CD14-positive monocyte (primary cell): ENCODE results near the gene KRTAP1-1. TPM values are rescaled to one million over a fixed set of nuclear protein-coding genes. Genes with fewer than 3 reads are reported as not detected.

Source experiments
- DNase-seq, 3 donors: peaks; one replicate each; pipeline ENCODE4 v3.0.0-alpha.2; 2011 to 2022
- H2AFZ ChIP-seq: 2 replicates; pipeline ENCODE4 v1.6.0; 2012; ENCODE audit warnings: mild to moderate bottlenecking, low read depth, low read length, inconsistent platforms; ENCODE audit not compliant: insufficient read depth, poor library complexity, severe bottlenecking
- H3K27ac ChIP-seq, 2 donors: 1 replicate in 1 of 2; 2 replicates in 1 of 2; pipeline ENCODE4 v1.5.1; 2012 to 2013; ENCODE audit warnings: low read length in 2 of 2, control low read depth in 1 of 2, inconsistent platforms in 1 of 2, low read depth in 1 of 2, mild to moderate bottlenecking in 1 of 2
- H3K27me3 ChIP-seq, 2 donors: one replicate each; pipeline versions ENCODE4 v1.6.0 to v1.6.1; 2011 to 2013; ENCODE audit warnings: low read length in 2 of 2; ENCODE audit not compliant: control insufficient read depth in 2 of 2, insufficient read depth in 2 of 2
- H3K36me3 ChIP-seq, 2 donors: replicated peaks in 1 of 2; 1 replicate in 1 of 2; 2 replicates in 1 of 2; pipeline versions ENCODE4 v1.5.1 to v1.6.1; 2012 to 2013; ENCODE audit warnings: low read length in 2 of 2, control low read depth in 1 of 2, inconsistent platforms in 1 of 2, mild to moderate bottlenecking in 1 of 2; ENCODE audit not compliant: insufficient read depth in 2 of 2, control insufficient read depth in 1 of 2
- H3K4me1 ChIP-seq, 2 donors: 1 replicate in 1 of 2; 2 replicates in 1 of 2; pipeline versions ENCODE4 v1.5.1 to v1.6.1; 2012 to 2013; ENCODE audit warnings: low read length in 2 of 2, control low read depth in 1 of 2, inconsistent platforms in 1 of 2, mild to moderate bottlenecking in 1 of 2, moderate library complexity in 1 of 2; ENCODE audit not compliant: insufficient read depth in 2 of 2, control insufficient read depth in 1 of 2
- H3K4me2 ChIP-seq: replicated peaks from 2 replicates; pipeline ENCODE3; 2012; ENCODE audit warnings: low read length, moderate library complexity, mild to moderate bottlenecking; ENCODE audit not compliant: poor library complexity, severe bottlenecking; ENCODE audit errors: extremely low read depth
- H3K4me3 ChIP-seq, 3 experiments: fragments of 200-600 bp in 1 of 3; sonication (generic) in 1 of 3; replicated peaks in 1 of 3; 1 replicate in 2 of 3; 2 replicates in 1 of 3; pipeline ENCODE4 v1.5.1; 2011 to 2013; ENCODE audit warnings: low read length in 3 of 3, mild to moderate bottlenecking in 3 of 3, control low read depth in 2 of 3, low read depth in 2 of 3, inconsistent platforms in 1 of 3, moderate library complexity in 1 of 3
- H3K79me2 ChIP-seq: 2 replicates; pipeline ENCODE4 v1.6.0; 2012; ENCODE audit warnings: mild to moderate bottlenecking, control low read depth, inconsistent platforms, low read length, moderate library complexity; ENCODE audit not compliant: insufficient read depth
- H3K9ac ChIP-seq: 2 replicates; pipeline ENCODE4 v1.6.0; 2017; ENCODE audit warnings: low read length, mild to moderate bottlenecking; ENCODE audit not compliant: insufficient read depth, poor library complexity, severe bottlenecking
- H3K9me3 ChIP-seq, 2 donors: replicated peaks in 1 of 2; 1 replicate in 1 of 2; 2 replicates in 1 of 2; pipeline versions ENCODE4 v1.5.1 to v1.6.1; 2012 to 2013; ENCODE audit warnings: low read length in 2 of 2, control low read depth in 1 of 2; ENCODE audit not compliant: control insufficient read depth in 1 of 2, insufficient read depth in 1 of 2
- H4K20me1 ChIP-seq: 2 replicates; pipeline ENCODE4 v1.6.0; 2012; ENCODE audit warnings: mild to moderate bottlenecking, low read length, control low read depth, moderate library complexity; ENCODE audit not compliant: insufficient read depth
- H3K27ac Mint-ChIP-seq, 7 donors: one replicate each; pipeline ENCODE4 v1.8.0; 2020; ENCODE audit warnings: mild to moderate bottlenecking in 7 of 7, mixed read lengths in 7 of 7, moderate library complexity in 6 of 7, inconsistent platforms in 2 of 7
- H3K27me3 Mint-ChIP-seq, 3 donors: one replicate each; pipeline ENCODE4 v1.8.0; 2021 to 2022; ENCODE audit warnings: low read depth in 3 of 3, mild to moderate bottlenecking in 3 of 3, mixed read lengths in 3 of 3, moderate library complexity in 3 of 3, inconsistent platforms in 1 of 3
- H3K36me3 Mint-ChIP-seq, 2 donors: one replicate each; pipeline ENCODE4 v1.8.0; 2020; ENCODE audit warnings: mixed read lengths in 2 of 2, inconsistent platforms in 1 of 2, mild to moderate bottlenecking in 1 of 2
- H3K4me1 Mint-ChIP-seq: one replicate; pipeline ENCODE4 v1.8.0; 2020; ENCODE audit warnings: mild to moderate bottlenecking, mixed read lengths
- H3K4me3 Mint-ChIP-seq, 2 donors: one replicate each; pipeline ENCODE4 v1.8.0; 2020; ENCODE audit warnings: mild to moderate bottlenecking in 2 of 2, mixed read lengths in 2 of 2, moderate library complexity in 1 of 2
- H3K9me3 Mint-ChIP-seq, 7 donors: one replicate each; pipeline ENCODE4 v1.8.0; 2020 to 2022; ENCODE audit warnings: mixed read lengths in 7 of 7, mild to moderate bottlenecking in 6 of 7, moderate library complexity in 6 of 7, inconsistent platforms in 2 of 7
- WGBS: methylation state at CpG from one replicate; pipeline ENCODE4 v1.1.5; 2013; ENCODE audit warnings: missing lambda C conversion rate; ENCODE audit not compliant: insufficient coverage; 5-methylcytosine and 5-hydroxymethylcytosine counted together
- intact Hi-C, 2 donors: fragments of 100-400 bp; cut with micrococcal nuclease; formaldehyde crosslinking; loops; one replicate each; pipeline versions ENCODE4 v1.15.0 to v1.15.1; 2023
- polyA plus RNA-seq, 3 donors: library from polyadenylated mRNA; depleted of rRNA in 1 of 3; unstranded in 2 of 3; stranded (reverse) in 1 of 3; fragments of 300-500 nt in 2 of 3; fragments of >200 nt in 1 of 3; fragmentation: Illumina TruSeq in 2 of 3; gene quantifications; 1 replicate in 2 of 3; 2 replicates in 1 of 3; pipeline ENCODE4 v1.2.3, GENCODE V29; 2012 to 2021
- TF ChIP-seq, protein P1 (sequence below): fragments of 200-600 bp; IDR thresholded peaks from one replicate; pipeline ENCODE4 v1.8.0; 2022; ENCODE audit warnings: antibody characterized with exemption, mild to moderate bottlenecking

Gene KRTAP1-1
- polyA plus RNA-seq, 3 donors, result not detected

GRCh38 chr17:41024697-41025096, 16.6 kb downstream of the KRTAP1-1 start:
- no peak overlapping the region for H3K4me3 ChIP-seq
- H3K4me3 Mint-ChIP-seq, result no peak overlapping the region
- no peak for DNase-seq
- intact Hi-C loops, result no loop called here
- no peaks in the 10 kb centered on the region for H3K9me3 ChIP-seq
- H3K4me1 ChIP-seq, result no peaks in the 10 kb centered on the region
- no peak overlapping the region for H3K27ac ChIP-seq
- H3K79me2 ChIP-seq, result no peaks in the 10 kb centered on the region
- TF ChIP-seq, protein P1, sequence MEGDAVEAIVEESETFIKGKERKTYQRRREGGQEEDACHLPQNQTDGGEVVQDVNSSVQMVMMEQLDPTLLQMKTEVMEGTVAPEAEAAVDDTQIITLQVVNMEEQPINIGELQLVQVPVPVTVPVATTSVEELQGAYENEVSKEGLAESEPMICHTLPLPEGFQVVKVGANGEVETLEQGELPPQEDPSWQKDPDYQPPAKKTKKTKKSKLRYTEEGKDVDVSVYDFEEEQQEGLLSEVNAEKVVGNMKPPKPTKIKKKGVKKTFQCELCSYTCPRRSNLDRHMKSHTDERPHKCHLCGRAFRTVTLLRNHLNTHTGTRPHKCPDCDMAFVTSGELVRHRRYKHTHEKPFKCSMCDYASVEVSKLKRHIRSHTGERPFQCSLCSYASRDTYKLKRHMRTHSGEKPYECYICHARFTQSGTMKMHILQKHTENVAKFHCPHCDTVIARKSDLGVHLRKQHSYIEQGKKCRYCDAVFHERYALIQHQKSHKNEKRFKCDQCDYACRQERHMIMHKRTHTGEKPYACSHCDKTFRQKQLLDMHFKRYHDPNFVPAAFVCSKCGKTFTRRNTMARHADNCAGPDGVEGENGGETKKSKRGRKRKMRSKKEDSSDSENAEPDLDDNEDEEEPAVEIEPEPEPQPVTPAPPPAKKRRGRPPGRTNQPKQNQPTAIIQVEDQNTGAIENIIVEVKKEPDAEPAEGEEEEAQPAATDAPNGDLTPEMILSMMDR, result no peak
- no peaks in the 10 kb centered on the region for H3K36me3 Mint-ChIP-seq
- H4K20me1 ChIP-seq, result no peaks in the 10 kb centered on the region
- H3K27me3 ChIP-seq, result no peaks in the 10 kb centered on the region
- peaks cover 0 to 7% (median 0%) of the 10 kb centered on the region in 7 donors for H3K9me3 Mint-ChIP-seq
- no peaks in the 10 kb centered on the region for H3K4me1 Mint-ChIP-seq
- H3K27ac Mint-ChIP-seq, result no peak overlapping the region
- no peaks in the 10 kb centered on the region for H3K36me3 ChIP-seq
- no peak overlapping the region for H3K9ac ChIP-seq
- WGBS, result no CpG with 5 or more reads among the region's 3 CpGs
- no peak overlapping the region for H3K4me2 ChIP-seq
- H2AFZ ChIP-seq, result no peak overlapping the region
- peaks cover 2 to 7% (median 3%) of the 10 kb centered on the region in 3 donors for H3K27me3 Mint-ChIP-seq

DNA sequence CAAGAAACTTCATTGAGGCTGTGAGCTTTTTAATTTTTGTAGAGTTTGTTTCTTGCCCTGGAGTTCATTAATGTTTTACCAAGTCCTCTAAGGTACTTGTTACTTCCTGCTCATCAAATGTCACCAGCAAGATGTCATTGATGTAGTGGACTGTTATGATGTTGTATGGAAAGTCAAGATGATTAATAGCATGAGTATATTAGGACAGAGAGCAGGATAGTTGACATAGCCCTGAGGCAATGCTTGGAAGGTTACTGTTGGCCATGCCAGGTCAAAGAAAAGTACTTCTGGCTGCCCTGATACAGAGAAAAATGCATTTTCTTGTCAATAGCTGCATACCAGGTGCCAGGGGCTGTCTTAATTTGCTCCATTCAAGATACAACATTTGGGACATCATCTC, 20.9 kb downstream of the KRTAP1-1 start:
- no peaks in the 10 kb centered on the region for H3K4me1 Mint-ChIP-seq
- no peak overlapping the region for H3K27ac Mint-ChIP-seq
- H3K4me3 Mint-ChIP-seq, result no peak overlapping the region
- Histone ChIP-seq H3K9me3 (no peaks in the 10 kb centered on the region), H3K4me1 (no peaks in the 10 kb centered on the region), H3K4me3 (no peak overlapping the region), H4K20me1 (no peaks in the 10 kb centered on the region), H3K4me2 (no peak overlapping the region), H3K27ac (no peak overlapping the region), H3K36me3 (no peaks in the 10 kb centered on the region), H3K79me2 (no peaks in the 10 kb centered on the region), H3K9ac (no peak overlapping the region), H3K27me3 (no peaks in the 10 kb centered on the region), H2AFZ (no peak overlapping the region)
- peaks cover 0 to 7% (median 0%) of the 10 kb centered on the region in 7 donors for H3K9me3 Mint-ChIP-seq
- DNase-seq, result no peak
- H3K27me3 Mint-ChIP-seq, result peaks cover 0 to 2% (median 2%) of the 10 kb centered on the region in 3 donors
- H3K36me3 Mint-ChIP-seq, result no peaks in the 10 kb centered on the region
- intact Hi-C loops, result no loop called here
- TF ChIP-seq, protein P1, result no peak
